GM18499 (cell line): ENCODE data around the gene MPL.

ENCODE experiments used
- ATAC-seq: cut with Tn5 transposase; IDR thresholded peaks from one replicate; pipeline ENCODE4 v1.9.1; 2021; ENCODE audit warnings: moderate number of reproducible peaks; ENCODE audit not compliant: insufficient read depth, unreplicated experiment

The MPL gene

DNA sequence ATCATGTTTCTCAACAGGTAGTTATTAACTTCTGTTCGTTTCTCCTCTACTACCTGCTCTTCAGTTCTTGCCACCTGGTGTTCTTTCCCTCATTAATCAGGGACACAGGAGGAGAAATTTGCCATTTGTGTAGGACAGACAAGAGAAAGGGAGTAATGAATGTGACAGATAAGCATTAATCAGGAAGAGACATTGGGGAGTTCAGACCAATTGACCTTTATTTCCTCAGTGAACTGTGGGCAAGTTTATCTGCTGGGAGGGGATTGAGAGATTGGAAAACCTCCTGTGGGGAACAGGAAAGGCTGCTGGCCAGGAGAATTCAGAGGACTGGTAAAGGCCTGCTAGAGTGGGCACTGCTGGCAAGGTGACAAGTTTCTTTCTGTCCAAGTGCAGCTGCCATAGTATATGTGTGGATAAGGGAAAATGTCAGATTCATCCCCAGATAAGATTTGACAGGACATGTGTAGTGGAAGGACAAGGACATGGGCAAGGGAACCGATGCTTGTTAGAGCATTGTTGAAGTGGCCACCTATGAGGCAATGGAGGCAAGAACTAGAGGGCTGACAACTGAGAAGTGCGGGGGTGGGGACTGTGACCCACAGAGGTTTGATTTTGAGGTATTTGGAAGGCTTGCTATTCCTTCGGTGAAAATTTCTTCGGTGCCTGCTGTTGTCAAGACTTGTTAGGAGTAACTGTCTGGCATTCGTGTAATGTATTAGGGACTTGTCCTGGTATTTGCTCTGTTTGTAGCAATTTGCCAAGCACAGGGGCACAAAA lies 64.7 kb downstream of the MPL start:
- ATAC-seq = no peak
